Stimulated activated CD4-positive, alpha-beta T cell treated with anti-CD3 and anti-CD28 coated beads, Interleukin-1b, Interleukin-23, amount 100 ng/mL, for 1 hour (primary cell): ENCODE data around the gene INA.
"Not testable (repeated sequence)": the region's sequence is repeated elsewhere in the genome, so short reads cannot be mapped to it uniquely, and the experiment has no call there.

Experiments
- DNase-seq, 2 donors: peaks; one replicate each; pipeline ENCODE4 v3.0.0-alpha.2; 2020; ENCODE audit warnings: low read depth in 2 of 2

Gene INA

GRCh38 chr10:103276896-103277712 is at the start of gene INA:
Gene INA, plus strand, starts transcription at chr10:103277138. Its CDS starts 74 bp downstream, at chr10:103277212.
- no peak for DNase-seq

GRCh38 chr10:103227416-103227815 is 49.5 kb upstream of the INA start:
- DNase-seq: no peak

GRCh38 chr10:103231047-103231551 is 45.8 kb upstream of the INA start:
- no peak for DNase-seq

GRCh38 chr10:103232131-103232673 is 44.7 kb upstream of the INA start:
- DNase-seq: no peak

- DNase-seq: no peak
Observed at GRCh38 chr10:103232772-103233488, 44.0 kb upstream of the INA start.

GRCh38 chr10:103235775-103236174 is 41.2 kb upstream of the INA start:
- DNase-seq: no peak

GRCh38 chr10:103238506-103239252 is 38.3 kb upstream of the INA start:
- no peak for DNase-seq

GRCh38 chr10:103241262-103242011 is 35.5 kb upstream of the INA start:
- no peak for DNase-seq

GRCh38 chr10:103244666-103245271 is 32.2 kb upstream of the INA start:
- DNase-seq: peak; percentile 12 to 19

- not testable (repeated sequence) for DNase-seq
Observed at GRCh38 chr10:103245587-103245986, 31.4 kb upstream of the INA start, which contains the start of gene RPEL1. Gene RPEL1, plus strand, starts transcription at chr10:103245887. Its CDS starts 110 bp downstream, at chr10:103245997.

- no peak for DNase-seq
Observed at GRCh38 chr10:103246324-103246723, 30.6 kb upstream of the INA start.

- DNase-seq: no peak
Observed at GRCh38 chr10:103254113-103254512, 22.8 kb upstream of the INA start.

- no peak for DNase-seq
Observed at GRCh38 chr10:103254538-103255325, 22.2 kb upstream of the INA start.

GRCh38 chr10:103256613-103257012 is 20.3 kb upstream of the INA start:
- no peak for DNase-seq

GRCh38 chr10:103257812-103258211 is 19.1 kb upstream of the INA start:
- DNase-seq: no peak

- DNase-seq: not testable (repeated sequence)
Observed at GRCh38 chr10:103258928-103259327, 18.0 kb upstream of the INA start.

GRCh38 chr10:103259989-103260388 is 16.9 kb upstream of the INA start:
- DNase-seq: no peak

- no peak for DNase-seq
Observed at GRCh38 chr10:103262229-103262628, 14.7 kb upstream of the INA start.

GRCh38 chr10:103265717-103266329 is 11.1 kb upstream of the INA start:
- no peak for DNase-seq
